Stimulated activated CD8-positive, alpha-beta memory T cell treated with anti-CD3 and anti-CD28 coated beads, Interleukin-7, amount 100 ng/mL, for 24 hours (primary cell): ENCODE measurements around the gene BNC2.

ENCODE experiments used
- DNase-seq: peaks from one replicate; pipeline ENCODE4 v3.0.0-alpha.2; 2020; ENCODE audit warnings: low read depth

BNC2 gene

DNA sequence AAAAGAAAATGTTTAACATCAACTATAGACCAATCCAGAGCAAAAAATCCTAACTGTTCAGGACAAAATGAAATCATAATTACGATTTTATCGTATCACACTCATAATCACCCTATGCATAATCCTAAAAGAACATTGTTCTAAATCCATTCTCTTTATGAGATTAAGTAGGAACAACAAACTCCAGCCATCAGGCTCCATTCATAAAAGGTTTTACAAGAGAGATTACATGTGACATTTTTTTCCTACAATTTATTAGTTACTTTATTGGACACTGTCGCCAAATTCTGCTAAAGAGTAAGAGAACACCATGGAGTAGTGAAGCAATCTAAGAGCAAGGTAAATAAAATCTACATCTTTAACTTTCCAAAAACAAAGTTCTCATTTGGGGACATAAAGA lies 198.0 kb downstream of the BNC2 start:
- no peak for DNase-seq

DNA sequence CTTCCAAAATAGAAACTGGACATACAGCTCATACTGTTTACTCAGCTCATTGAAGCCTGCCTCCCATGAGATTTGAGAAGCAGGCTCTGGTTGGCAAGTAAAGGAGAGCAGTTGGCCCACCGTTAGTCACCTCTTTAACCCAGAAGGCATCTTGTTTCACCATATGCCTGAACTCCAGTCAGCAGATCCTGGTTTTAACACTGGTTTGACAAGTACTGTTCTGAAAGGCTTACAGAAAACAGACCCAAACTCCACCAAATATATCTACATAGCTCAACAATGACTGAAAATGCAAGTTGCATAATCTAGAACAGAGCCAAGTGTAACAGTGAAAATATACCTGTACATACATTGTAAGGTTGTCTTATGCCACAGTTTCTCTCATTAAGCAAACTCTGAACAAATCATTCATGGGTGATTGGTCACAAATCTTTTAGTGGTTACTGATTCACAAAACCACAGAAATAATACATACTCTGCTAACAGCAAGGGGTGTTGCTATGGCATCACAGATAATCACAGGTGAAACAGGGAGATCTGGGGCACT lies 198.8 kb downstream of the BNC2 start:
- no peak for DNase-seq

DNA sequence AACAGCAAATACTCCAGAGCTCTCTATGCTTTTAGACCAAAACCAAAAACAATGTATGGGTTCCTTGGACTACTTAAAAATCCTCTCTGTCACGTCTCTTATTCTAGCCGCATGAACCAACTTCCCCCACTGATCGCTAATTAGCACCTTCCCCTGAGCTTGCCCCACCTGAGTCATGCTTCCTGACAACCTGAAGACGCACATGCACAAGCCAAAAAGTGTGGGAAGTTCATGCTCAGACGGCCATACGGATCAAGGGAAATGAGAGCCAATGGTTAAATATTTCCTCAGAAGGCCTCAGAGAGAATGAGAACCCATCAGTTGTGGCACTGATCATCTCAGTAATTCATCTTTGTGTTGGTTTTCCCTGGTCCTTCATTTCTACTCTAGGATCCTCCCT lies 199.7 kb downstream of the BNC2 start:
- DNase-seq = no peak

DNA sequence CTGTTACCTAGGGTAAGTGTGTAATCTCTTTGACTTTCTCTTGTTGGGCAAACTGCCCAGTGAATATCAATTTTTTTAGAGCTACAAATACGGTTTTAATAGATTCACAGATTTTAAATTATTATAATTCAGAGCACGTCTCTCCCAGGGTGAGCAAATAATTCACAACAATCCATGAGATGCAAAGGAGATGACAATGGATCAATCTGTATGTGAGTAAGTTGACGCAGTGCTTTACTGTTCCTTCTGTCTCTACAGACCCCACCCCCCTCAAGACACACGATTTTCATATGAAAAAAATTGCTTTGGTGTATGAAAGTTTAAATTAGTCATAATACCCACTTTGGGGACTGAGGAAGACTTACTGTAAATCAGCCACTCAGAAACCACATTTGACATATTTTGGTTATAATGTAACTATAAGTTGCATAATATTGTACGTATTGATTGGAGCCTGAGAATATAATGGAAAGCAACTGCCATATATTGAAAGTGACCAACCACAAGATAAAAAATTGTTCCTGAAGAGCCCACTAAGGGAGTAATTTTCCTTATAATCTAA lies 201.7 kb downstream of the BNC2 start:
- DNase-seq = no peak

DNA sequence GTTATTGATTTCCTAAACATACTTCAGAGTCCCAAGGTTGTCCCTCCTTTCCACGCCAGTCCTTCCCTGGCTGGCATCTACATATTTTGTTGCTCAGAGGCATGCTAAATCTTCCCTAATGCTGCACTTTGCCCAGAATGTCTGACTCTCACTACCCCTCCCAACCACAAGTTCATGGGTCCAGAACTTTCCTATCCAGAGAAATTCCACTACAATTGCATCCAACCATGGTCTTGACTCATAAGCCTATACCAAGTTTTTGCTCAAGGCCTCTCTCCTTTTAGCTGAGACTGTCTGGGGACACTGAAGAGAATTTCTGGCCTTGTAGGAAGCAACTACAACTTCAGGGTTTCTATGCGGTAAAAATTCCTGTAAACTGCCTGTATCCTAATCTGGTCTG lies 206.3 kb downstream of the BNC2 start:
- DNase-seq = no peak

DNA sequence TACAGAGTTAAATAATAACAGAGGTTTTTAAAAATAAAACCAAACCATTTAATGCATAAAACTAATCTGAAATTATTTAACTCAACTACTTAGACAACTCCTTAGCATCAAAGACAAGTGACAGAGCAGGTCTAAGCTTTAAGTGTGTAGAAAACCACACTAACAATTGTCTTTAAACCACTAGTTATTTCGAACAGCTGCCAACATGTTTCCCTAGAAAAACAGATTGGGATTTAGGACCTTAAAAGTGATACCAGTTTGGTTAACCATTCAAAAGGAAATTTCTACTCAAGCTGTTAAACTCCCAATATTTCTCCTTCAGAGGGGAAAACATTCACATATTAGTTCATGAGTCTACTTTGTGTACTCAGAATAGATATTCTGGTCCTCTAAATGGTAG lies 208.7 kb downstream of the BNC2 start:
- DNase-seq = no peak

DNA sequence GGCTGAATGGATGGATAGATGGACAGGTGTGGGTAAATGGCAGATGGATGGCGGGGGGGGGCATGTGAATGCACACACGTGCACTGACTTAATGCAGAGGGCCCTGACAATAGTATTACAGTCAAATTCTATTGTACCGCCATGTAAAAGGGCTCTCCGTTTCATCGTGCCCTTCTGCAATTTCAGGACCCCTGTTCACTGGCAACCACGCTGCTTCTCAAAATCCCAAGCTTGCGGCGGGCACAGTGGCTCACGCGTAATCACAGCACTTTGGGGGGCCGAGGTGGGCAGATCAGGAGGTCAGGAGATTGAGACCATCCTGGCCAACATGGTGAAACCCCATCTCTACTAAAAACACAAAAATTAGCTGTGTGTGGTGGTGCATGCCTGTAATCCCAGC lies 211.4 kb downstream of the BNC2 start:
- no peak for DNase-seq

DNA sequence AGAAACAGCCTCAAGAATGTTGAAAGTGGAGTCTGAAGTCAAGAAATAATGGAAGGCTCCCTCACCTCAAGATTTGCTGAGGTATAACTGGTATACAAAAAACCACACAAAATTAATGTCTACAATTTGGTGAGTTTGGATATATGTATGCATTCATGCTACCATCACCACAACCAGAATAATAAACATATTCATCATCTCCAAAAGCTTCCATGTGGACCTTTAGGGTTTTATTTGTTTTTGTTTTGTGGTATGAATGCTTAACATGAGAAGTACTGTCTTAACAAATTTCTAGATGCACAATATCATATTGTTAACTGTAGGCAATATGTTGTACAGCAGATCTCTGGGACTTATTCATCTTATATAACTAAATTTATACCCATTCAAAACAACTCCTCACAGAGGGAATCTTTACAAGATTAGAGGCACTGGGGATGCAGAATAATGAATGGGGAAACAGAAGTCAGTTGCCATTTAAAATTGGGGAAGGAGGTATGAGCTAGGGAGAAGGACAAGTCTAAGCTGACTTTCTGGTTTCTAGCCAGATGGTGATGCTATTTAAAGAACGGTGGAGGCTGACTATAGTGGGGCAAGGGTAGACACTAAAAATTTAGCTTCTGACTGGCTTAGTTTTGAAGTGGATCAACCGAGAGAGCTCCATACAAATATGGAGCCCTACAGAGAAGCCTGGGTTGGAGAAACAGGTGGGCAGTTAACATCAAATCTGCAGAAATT lies 213.9 kb downstream of the BNC2 start:
- DNase-seq = no peak

DNA sequence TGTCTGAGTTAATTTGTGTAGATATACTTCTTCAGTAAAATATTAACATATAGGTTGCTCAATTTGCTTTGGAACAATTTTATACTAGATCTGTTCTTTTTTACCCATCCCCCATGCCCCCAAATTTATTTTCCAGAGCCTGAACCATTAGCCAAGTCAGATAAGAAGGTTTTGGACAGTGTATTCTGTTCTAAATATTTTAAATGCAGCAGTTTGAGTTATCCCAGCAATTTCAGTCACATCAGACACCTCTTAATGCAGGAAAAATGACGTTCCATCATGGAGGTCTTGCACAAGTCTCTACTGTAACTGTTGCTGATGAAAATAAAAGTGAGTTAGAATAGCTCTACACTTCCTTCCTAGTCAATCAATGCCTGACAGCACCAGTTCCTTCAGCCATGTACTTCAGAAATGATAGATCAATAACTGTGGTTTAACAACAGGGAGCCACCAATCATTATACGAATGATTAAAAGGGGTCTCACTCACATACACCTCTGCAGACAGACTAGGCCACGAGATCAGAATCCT lies 215.8 kb downstream of the BNC2 start:
- no peak for DNase-seq

DNA sequence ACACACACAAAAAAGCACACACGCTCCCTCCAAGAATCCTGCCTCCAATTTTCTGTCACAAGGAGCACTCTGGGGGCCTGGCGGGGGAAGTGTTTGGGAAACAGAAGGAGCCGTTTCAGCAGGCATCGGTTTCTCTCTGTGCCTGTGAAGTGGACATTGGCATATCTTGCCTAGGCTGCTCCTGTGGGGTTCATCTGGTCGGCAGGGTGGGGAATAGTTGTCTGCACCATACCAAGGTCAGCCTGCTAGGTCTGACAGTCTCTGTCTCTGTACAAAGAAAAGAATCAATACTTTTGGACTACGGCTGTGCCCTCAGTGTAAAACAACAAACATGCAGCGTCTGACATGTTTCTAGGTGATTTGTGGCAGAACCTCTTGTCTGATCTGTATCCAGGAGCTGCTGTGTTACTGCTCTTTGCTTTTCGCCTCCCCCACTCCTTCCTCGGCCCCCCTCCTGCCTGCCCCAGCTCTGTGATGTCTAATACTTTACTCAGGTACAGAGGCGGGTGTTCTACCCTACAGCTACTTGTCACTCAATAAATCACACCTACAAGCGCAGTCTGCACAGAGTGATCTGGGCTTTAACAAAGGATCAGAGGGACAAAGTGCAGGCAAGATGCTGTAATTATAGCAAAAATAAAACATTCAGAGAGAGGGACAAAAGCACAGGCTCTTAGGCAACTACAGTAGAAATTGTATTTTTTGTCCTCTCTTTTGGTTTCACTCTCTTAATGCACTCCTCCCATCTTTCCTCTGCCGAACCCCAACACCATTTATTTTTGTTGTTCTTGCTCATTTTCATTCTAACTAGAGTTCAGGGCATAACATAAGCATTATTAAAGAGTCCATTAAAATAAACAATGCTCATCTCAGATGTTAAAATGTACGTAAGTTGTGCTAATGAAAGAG lies 216.7 kb downstream of the BNC2 start:
- DNase-seq = no peak

DNA sequence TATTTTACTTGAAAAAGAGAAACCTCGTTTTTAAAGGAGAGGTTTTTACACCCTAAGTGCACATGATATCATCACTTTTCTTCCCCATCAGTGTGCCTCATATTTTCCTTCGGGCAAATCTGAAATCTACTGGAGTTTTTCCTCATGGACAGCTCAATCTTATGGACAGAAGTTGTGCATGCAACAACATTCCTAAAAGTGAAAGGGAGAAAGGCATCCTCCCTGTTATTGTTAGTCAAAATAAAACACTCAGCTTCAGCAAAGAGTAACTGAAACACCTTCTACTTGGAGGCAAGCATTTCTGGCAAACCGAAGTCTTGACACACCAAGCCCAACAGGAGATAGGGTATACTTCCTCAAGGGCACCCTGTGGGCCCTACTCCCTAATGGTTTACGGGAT lies 217.9 kb downstream of the BNC2 start:
- no peak for DNase-seq

DNA sequence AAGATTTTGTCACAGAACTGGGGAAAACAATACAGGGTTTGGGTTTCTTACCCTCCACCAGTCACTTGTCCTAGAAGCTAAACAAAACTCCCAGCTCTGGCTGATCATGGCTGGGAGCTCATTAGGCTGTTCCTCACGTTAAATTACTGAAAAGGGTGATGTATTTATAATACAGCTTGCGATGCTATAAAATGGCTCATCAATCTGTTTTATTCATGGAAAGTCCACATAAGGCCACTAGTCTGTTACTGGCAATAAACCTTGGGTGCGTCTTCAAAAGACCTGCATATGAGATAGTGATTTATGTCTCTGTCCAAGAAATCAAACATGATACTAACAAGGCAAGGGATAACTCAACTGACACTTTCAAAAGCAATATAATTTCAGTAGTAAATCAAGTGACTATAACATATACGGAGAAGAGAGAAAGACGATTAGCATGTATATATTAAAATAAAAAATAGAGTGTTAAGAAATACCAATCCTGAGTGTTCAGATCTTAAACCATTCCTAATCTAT lies 219.0 kb downstream of the BNC2 start:
- DNase-seq = no peak

DNA sequence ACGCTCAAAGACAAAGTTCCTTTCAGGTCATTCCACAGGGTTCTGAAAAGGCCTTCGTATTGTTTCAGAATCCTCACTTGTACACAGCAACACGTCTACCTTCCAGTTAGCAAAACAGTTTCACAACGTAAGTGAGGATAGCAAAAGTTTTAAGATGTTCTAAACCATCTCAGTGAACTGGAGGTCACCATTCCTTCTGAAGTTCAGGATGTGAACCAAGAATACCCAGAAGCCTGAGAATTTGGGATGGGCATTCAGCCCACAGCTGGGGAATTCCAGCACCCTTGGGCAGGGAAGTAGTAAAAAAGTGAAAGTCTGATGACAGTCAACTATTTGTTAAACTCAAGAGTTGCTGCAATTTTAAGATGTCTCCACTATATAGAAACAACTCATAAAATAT lies 224.5 kb downstream of the BNC2 start:
- DNase-seq = no peak

DNA sequence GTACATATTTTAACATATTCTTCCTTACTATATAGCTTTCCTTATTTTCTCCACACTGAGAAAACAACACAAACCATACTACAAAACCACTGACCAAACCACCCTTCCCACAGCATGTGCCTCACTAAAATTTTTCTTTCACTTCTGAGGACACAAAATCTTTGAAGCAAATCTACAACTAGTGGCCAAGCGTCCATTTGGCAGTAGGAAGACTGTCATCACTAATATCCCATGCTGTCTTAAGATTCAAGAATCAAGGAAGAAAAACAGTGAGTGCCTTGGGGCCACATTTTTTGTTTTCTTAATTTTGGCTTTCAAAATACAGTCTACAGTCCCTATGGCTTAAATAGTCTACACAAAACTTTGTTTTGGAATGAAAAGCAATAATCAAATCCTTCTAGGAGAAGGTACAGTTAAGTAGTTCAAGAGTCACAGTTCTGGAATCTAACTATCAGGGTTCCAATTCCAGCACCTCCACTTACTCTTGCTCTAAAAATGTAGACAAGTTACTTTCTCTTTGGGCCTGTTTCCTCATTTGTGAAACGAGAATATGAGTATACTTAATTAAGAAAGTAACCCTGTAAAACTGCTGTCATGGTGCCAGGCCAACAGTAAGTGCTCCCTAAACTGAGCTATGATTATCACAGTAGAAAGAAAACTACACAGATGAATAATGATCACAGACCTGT lies 227.9 kb downstream of the BNC2 start:
- DNase-seq = no peak

DNA sequence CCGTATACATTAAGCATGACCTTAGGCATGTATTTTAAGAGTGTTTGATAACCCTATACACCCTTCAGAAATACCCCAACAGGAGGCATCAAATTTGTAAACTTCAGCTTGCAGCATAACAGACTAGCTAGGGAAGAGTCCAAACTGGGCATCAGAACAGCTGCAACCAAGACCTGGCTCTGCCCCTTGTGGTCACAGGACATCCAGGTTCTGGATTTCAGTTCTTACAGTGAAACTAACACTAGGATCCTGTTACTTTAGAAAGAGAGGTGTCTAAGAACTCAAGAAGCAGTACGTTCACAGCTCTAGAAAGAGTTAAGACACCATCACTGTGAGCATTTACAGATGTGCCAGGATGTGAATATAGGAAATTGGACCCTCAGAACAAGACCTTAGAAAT lies 229.8 kb downstream of the BNC2 start:
- DNase-seq = no peak

DNA sequence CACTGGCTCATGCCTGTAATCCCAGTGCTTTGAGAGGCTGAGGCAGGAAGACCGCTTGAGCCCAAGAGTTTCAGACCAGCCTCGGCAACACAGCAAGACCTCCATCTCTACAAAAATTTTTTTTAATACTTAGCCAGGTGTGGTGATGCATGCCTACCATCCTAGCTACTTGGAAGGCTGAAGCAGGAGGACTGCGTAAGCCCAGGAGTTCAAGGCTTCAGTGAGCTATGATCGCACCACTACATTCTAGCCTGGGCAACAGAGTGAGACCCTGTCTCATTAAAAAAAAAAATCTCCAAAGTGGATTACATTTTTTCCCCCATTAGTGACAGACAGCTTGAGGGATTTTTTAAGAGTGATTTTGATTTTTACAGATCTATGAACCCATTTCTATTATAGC lies 230.8 kb downstream of the BNC2 start:
- DNase-seq = no peak

DNA sequence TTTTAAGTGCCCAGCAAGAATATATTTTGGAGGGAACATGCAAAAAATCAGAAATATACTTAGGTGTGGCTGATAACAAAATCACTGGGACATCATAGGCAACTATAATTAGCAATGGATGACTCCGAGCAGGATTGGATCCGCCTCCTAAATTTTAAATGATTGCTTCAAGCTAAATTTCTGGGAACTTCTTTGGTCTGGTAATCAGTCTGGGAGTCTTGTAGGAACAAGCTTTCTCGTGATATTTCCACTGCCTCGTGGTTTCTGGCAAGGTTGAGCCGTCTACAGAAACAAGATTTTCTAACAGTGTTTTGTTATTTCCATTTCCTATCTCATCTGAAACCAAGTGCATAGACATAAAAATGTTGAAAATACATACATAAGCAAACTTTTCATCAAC lies 232.6 kb downstream of the BNC2 start:
- no peak for DNase-seq

DNA sequence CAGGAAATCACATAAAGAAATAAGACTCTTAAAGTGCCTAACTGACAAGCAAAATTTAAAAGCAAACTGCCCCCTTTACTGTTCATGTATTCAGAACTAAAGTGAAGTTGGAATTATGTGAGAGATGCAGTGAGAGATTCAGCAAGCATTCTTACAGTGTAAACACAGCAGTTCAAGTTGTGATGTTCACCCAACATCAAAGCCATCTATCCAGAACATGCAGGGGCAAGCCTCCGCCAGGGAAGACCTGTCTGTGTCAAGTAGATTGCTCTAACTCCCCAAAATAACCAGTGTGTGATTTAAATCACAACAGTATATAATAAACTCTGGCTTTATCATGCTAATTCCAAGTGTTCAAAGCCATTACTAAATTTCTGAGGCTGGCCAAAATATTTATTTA lies 233.3 kb downstream of the BNC2 start:
- DNase-seq = no peak

DNA sequence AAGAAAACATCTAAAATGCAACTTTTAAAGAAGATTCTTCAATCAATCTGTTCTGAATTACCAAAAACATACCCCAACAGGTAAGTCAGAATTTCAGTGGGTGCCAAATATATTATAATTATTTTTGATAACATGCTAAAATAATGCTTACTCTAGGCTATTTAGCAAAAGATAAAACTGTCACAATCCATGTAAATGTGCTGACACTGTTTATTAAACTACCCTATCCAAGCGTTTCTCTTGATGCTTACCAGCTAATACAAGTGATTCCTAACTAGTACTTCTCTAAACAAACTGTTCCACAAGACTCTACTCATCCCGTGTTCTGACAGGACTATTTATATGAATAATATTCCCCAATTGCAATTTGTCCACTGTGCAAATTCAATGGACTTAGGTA lies 236.7 kb downstream of the BNC2 start:
- DNase-seq = no peak

DNA sequence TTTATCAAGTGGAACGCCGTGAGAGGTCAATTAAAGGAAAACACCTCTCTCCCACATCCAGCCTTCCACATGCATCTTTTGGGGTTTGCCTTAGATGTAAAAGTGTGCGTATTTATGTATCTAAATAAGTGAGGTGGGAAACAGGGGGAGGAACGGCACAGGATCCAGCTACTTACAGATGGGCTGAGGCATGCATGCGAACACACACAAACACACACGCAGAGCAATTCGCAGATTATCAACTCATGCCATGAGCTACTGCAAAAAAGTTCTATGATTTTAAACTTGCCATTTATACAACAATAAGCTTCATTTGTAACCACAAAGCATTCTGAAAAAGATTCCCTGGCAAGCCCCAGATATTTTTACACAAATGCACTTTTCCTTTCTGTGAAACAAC lies 242.1 kb downstream of the BNC2 start:
- DNase-seq = no peak

DNA sequence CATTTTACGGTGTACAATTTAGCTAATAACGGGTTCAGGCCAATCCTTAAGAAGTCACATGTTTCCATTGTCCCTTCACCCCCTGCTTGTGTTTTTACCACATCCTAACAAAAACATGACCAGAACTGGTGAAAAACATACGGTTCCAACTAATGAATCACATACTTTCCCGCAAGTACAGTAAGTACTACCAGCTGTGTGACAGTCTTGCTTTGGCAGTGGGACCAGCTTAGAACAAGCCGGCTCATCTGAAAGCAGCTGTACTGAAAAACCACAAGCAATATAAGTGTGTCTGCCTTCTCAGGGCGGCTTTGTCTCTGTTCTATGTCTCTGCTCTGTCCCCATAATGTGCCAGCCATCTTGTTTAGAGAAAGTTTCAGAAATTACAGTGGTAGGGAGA lies 242.5 kb downstream of the BNC2 start:
- DNase-seq = no peak

DNA sequence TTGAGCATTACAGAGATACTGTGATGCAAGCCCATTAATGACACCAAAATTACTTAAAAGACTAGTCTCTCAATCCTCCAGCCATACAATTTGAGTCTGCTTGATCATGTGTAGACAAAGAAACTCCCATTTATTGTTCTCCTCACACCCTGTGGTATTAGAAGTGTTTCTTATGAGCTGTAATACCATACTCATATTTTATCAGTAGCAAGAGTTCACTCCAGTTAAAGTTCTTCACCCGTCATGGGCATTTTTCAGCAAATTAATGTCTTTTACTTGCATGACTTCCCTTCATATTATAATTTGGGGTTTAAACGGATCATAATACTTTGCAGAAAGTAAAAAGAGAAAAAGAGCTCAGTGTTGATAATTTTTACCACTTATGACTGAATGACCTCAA lies 242.9 kb downstream of the BNC2 start:
- DNase-seq = no peak
